HG02642 (cell line): ENCODE data around the gene TOMM20.
"Not testable (repeated sequence)": the region's sequence is repeated elsewhere in the genome, so short reads cannot be mapped to it uniquely, and the experiment has no call there.

ENCODE experiments used
- ATAC-seq: cut with Tn5 transposase; IDR thresholded peaks from one replicate; pipeline ENCODE4 v1.9.1; 2021; ENCODE audit warnings: mild to moderate bottlenecking; ENCODE audit not compliant: unreplicated experiment, poor library complexity

The TOMM20 gene

DNA sequence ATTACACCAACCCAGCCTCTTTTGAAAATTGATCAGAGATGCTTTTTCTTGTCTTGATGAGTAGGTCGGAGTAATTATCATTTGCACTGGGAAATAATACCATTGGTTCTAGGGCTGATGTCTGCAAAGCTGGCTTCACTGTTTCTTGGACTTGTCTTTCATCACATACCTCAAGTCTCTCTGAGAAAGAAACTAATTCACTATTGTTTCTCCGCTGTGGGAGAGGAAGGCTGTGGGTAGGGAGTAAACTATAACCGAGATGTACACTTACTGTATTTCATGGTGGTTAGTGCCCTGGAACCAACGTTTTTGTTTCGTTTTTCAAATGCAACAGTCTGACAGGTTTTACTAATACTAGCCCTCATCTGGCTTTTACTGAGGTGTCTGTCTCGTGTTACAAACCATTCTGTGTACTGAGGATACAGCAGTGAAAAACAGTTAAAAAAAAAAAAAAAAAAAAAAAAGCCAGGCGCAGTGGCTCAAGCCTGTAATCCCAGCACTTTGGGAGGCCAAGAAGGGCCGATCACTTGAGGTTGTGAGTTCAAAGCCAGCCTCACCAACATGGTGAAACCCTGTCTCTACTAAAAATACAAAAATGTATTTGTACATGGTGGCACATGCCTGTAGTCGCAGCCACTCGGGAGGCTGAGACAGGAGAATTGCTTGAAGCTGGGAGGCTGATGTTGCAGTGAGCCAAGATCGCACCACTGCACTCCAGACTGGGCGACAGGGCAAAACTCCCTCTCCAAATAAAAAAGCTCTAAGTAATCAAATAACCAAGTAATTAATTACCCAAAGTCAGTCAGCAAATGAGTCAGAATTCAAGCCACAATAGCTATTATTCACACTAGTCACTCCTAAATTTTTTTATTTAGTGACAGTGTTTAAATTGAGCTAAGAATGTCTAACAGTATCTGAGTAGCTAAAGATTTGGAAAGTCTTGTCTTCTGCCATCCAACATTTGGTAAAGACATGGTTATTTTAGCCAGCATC, 23.3 kb downstream of the TOMM20 start:
- ATAC-seq, result peak; percentile 83

DNA sequence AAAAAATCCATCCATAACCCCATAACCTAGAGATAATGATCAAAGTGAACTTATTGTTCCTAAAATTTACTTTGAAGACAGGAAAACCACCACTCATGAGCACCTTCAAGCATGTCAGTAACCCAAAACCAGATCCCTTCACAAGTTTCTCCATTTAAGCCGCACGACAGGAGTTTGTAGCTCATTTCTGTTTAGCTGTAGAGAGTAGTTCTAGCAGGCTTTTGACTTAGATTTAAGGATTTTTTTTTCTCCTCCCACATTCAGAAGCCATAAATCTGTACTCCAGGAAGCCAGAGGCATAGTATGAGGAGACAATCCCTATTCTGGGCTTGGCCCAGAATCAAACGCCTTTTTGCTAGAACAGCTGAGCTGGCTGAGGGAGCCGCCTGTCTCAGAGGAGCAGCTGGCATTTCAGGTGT, 25.6 kb downstream of the TOMM20 start:
- no peak for ATAC-seq

DNA sequence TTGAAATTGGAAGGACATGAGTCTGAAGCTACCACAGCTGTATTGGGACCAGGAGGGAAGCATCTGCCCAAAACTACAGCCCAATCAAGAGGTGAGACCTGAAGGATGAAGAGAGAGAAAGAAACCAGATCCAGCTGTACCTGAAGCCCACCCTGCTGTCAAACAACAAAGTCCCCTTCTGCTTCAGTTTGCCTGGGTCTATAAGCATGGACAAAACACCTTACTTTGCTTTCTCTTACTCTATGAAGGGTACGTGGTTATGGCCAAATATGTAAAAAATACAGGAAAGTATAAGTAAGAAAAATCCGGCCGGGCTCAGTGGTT, 26.4 kb downstream of the TOMM20 start:
- no peak for ATAC-seq

DNA sequence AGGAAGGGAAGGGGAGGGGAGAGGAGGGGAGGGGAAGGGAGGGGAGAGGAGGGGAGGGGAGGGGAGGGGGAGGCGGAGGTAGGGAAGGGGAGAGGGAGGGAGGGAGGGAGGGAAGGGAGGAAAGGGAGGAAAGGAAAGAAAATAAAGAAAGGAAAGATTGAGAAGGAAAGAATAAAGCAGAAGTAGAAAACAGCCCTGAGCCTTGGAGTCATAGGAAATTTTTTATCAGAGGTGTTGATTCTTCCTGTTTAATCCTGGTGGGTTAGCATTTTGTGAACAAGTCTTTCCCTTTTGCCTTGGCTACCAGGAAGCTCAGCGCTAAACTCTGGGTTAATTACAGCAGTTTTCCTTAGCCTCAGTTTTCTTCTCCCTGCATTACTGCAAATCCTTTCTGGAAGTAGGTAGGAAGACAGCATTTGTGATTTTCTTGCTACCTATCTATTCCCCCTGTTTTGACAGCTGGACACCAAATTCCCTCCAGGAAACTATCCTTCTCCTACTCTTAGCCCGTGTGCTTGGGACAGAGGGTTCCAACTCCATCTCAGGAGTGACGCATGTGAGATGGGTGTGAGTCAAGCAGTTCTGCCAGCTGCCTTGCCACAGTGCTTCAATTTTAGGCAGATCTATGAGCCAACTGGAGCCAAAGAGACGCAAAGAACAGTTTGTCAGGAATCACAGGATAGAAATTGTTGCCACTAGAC, 26.9 kb downstream of the TOMM20 start:
- ATAC-seq, result no peak

- ATAC-seq, result no peak
Observed at GRCh38 chr1:235100194-235100772, 28.4 kb downstream of the TOMM20 start.

- ATAC-seq, result no peak
Observed at GRCh38 chr1:235098991-235099390, 29.6 kb downstream of the TOMM20 start.

- ATAC-seq, result no peak
Observed at GRCh38 chr1:235098547-235098946, 30.1 kb downstream of the TOMM20 start.

DNA sequence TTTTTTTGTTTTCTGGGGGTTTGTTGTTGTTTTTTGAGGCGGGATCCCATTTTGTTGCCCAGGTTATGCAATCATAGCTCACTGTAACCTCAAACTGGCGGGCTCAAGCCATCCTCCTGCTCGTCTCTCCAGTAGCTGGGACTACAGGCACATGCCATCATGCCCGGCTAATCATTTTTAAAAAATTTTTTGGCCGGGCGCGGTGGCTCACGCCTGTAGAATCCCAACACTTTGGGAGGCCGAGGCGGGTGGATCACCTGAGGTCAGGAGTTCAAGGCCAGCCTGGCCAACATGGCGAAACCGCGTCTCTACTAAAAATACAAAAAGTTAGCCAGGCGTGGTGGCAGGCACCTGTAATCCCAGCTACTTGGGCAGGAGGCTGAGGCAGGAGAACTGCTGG, 31.1 kb downstream of the TOMM20 start:
- not testable (repeated sequence) for ATAC-seq

- ATAC-seq, result no peak
Observed at GRCh38 chr1:235095938-235096562, 32.6 kb downstream of the TOMM20 start.

GRCh38 chr1:235093696-235094592, 34.7 kb downstream of the TOMM20 start:
- peak; percentile 69 for ATAC-seq

DNA sequence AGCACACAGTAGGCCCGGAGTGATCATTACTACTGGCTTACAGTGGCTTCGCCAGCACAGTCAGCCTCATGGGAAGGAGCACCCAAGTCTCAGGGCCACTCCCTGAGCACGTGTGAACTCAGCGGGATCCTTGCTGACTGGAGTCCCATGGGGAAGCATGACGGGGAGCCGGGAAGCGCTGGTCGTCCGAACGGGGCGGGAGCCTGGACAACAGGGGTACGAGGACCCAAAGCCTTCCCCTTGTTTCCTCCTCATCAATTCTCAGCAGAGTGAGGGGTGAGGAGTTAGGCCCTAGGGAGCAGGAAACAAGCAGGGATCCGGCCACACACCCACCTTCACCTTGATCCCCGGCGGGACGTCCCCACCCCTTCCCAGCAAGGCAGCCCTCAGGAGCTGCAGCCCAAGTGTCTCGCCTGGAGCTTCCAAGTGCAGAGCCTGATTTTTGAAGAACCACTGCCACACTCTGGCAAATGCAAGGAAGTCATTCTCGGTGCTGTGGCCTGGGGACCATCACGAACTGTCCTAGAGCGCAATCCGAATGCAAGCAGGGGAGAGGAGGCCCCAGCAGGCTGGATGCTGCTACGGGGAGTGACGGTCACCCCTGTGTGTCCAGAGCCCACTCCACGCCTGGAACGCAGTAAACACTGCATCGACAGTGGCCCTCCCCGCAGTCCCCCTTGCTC, 35.5 kb downstream of the TOMM20 start:
- ATAC-seq, result no peak

GRCh38 chr1:235092415-235092814, 36.2 kb downstream of the TOMM20 start:
- not testable (repeated sequence) for ATAC-seq

- ATAC-seq, result not testable (repeated sequence)
Observed at GRCh38 chr1:235092045-235092406, 36.6 kb downstream of the TOMM20 start.

DNA sequence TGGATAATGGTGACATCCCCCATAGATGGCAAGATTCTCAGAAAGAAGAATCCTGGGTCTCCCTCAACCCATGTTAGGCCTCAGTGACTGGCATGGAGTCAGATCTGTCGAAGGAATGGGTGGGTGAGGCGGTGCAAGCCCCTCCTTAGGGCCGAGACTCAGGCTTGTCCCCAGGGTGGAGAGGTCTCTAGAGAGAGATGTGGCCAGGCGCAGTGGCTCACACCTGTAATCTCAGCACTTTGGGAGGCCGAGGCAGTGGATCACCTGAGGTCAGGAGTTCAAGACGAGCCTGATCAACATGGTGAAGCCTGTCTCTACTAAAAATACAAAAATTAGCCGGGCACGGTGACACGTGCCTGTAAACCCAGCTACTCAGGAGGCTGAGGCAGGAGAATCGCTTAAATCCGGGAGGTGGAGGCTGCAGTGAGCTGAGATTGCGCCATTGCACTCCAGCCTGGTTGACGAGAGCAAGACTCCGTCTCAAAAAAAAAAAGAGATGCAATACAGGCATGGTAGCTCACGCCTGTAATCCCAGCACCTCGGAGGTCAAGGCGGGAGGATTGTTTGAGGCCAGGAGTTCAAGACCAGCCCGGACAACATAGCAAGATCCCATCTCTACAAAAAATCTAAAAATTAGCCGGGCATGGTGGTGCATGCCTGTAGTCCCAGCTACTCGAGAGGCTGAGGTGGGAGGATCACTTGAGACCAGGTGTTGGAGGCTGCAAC, 37.2 kb downstream of the TOMM20 start:
- ATAC-seq, result not testable (repeated sequence)

GRCh38 chr1:235090406-235091069, 38.1 kb downstream of the TOMM20 start:
- no peak for ATAC-seq

DNA sequence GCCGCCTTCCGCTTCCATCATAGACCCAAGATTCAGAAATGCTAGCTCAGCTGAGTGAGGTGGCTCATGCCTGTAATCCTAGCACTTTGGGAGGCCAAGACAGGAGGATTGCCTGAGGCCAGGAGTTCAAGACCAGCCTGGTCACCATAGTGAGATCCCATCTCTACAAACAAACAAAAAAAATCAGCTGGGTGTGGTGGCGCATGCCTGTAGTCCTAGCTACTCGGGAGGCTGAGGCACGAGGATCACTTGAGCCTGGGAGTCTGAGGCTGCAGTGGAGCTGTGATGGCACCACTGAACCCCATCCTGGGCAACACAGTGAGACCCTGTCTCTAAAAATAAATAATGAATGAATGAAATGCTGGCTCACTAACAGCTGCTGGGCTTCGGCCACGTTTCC, 39.7 kb downstream of the TOMM20 start:
- ATAC-seq, result no peak

- no peak for ATAC-seq
Observed at GRCh38 chr1:235088430-235088829, 40.2 kb downstream of the TOMM20 start.

DNA sequence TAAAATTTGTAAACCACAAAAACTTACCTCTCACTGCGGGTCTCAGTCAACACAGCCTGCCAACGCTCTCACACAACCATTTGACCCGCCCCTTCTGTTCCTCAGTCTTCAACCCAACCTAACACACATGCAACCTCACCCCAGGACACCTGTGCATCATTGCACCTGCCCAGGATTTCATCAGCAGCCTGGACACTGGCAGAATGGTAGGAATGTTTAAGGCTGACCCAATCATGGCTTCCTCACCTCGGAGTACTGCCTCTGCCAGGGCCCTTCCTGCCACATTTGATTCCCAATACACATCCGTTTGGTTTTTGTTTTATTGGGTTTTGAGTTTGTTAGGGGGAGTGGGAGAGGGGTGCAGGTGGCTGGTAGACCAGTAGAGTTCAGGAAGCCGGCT, 40.7 kb downstream of the TOMM20 start:
- ATAC-seq, result no peak
